Measurements from ENCODE around the gene TBRG4.

DNA sequence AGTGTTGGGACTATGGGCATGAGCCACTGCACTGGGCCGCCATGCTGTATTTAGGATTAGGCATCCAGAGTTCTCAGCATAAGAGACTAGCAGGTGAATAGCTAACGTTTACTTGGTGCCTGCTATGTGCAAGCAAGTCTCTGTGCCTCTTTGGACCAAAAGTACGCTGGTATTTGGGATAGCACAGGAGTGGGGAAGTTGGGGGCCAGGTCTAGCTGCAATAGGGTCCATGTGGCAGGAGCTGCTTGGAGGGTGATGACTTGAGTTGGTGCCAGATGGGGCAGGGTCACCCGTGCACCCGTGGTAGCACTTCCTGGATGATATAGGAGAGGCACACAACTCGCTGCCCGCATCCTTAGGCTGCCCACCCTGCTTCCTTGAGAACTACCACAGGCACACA is 45.1 kb downstream of the TBRG4 start:
- no peak for TF ChIP-seq CTCF (conservative IDR thresholded peaks at IDR 0.05; ENCODE audit: low read depth, low read length)
- no peak for TF ChIP-seq EZH2 (IDR thresholded peaks at IDR 0.05; ENCODE audit: low read length, unreplicated experiment)
- no peak for TF ChIP-seq EZH2phosphoT487 (IDR thresholded peaks at IDR 0.05; ENCODE audit: borderline replicate concordance, low read length)
